ENCODE data around the gene TBATA.

GRCh38 chr10:70828923-70829322 is 43.7 kb upstream of the TBATA start:
- TF ChIP-seq POLR2AphosphoS5 (IDR thresholded peaks at IDR 0.05) (no peak), POLR2A (IDR thresholded peaks at IDR 0.05) (no peak)

Data from spleen (tissue), 3 donors.